ENCODE measurements around the gene SLC22A15. TPM values are rescaled to one million over a fixed set of nuclear protein-coding genes. Genes with fewer than 3 reads are reported as not detected.

Gene SLC22A15
- total RNA-seq, 1 experiment from 2014 or later, result 2.2 TPM

- Histone ChIP-seq H3K4me2 (ENCODE audit: low read length) (no peak overlapping the region), H3K27me3 (ENCODE audit: low read length) (no peaks in the 10 kb centered on the region), H3K9me3 (ENCODE audit: low read length) (no peaks in the 10 kb centered on the region), H3F3A (ENCODE audit: low read length, unreplicated experiment) (peaks cover 7% of the 10 kb centered on the region), H3K79me2 (ENCODE audit: low read length) (no peaks in the 10 kb centered on the region), H3K4me1 (ENCODE audit: insufficient read depth, low read length) (peaks cover 23% of the 10 kb centered on the region), H4K20me1 (ENCODE audit: low read length) (no peaks in the 10 kb centered on the region), H3K36me3 (ENCODE audit: low read depth, low read length) (no peaks in the 10 kb centered on the region), H3K4me3 (ENCODE audit: low read length) (no peak overlapping the region), H2AFZ (ENCODE audit: low read length) (no peak overlapping the region), H3K9me2 (replicated peaks; ENCODE audit: low read length) (no peaks in the 10 kb centered on the region), H3K27ac (ENCODE audit: low read length) (no peak overlapping the region), H3K9ac (ENCODE audit: low read length) (no peak overlapping the region)
- no TSS peak for BruUV-seq (replicated peaks)
- CTCF ChIA-PET, result no interaction called here
- DNase-seq (no peak), ATAC-seq (no peak)
- TF ChIP-seq EZH2phosphoT487 (IDR thresholded peaks at IDR 0.05; ENCODE audit: borderline replicate concordance, low read length), result no peak
- no peak for TF ChIP-seq EZH2 (IDR thresholded peaks at IDR 0.05; ENCODE audit: low read length, unreplicated experiment)
- no peak for TF ChIP-seq CTCF (conservative IDR thresholded peaks at IDR 0.05; ENCODE audit: low read depth, low read length)
- POLR2A ChIA-PET (ENCODE audit: unreplicated experiment), result no interaction called here
- intact Hi-C loops (cut with micrococcal nuclease), result no loop called here
Measured at GRCh38 chr1:116105996-116106395, 129.7 kb downstream of the SLC22A15 start.

GRCh38 chr1:116106646-116107045, 130.3 kb downstream of the SLC22A15 start:
- Histone ChIP-seq H3K4me3 (ENCODE audit: low read length) (no peak overlapping the region), H3K9me3 (ENCODE audit: low read length) (no peaks in the 10 kb centered on the region), H3K9me2 (replicated peaks; ENCODE audit: low read length) (no peaks in the 10 kb centered on the region), H3K36me3 (ENCODE audit: low read depth, low read length) (no peaks in the 10 kb centered on the region), H3K79me2 (ENCODE audit: low read length) (no peaks in the 10 kb centered on the region), H2AFZ (ENCODE audit: low read length) (no peak overlapping the region), H4K20me1 (ENCODE audit: low read length) (no peaks in the 10 kb centered on the region), H3F3A (ENCODE audit: low read length, unreplicated experiment) (peaks cover 11% of the 10 kb centered on the region), H3K9ac (ENCODE audit: low read length) (no peak overlapping the region), H3K27me3 (ENCODE audit: low read length) (no peaks in the 10 kb centered on the region), H3K4me2 (ENCODE audit: low read length) (no peak overlapping the region), H3K4me1 (ENCODE audit: insufficient read depth, low read length) (peaks cover 30% of the 10 kb centered on the region), H3K27ac (ENCODE audit: low read length) (no peak overlapping the region)
- no TSS peak for BruUV-seq (replicated peaks)
- no peak for ATAC-seq
- no peak for TF ChIP-seq EZH2 (IDR thresholded peaks at IDR 0.05; ENCODE audit: low read length, unreplicated experiment)
- no peak for TF ChIP-seq CTCF (conservative IDR thresholded peaks at IDR 0.05; ENCODE audit: low read depth, low read length)
- ChIA-PET CTCF (no interaction called here), POLR2A (ENCODE audit: unreplicated experiment) (no interaction called here)
- intact Hi-C loops (cut with micrococcal nuclease), result no loop called here
- DNase-seq, result no peak

GRCh38 chr1:116107371-116107770, 131.1 kb downstream of the SLC22A15 start:
- ChIA-PET POLR2A (ENCODE audit: unreplicated experiment) (no interaction called here), CTCF (no interaction called here)
- H3K9ac ChIP-seq (ENCODE audit: low read length), result no peak overlapping the region
- no TSS peak for BruUV-seq (replicated peaks)
- no peak overlapping the region for H3K27ac ChIP-seq (ENCODE audit: low read length)
- H4K20me1 ChIP-seq (ENCODE audit: low read length), result no peaks in the 10 kb centered on the region
- TF ChIP-seq EZH2phosphoT487 (IDR thresholded peaks at IDR 0.05; ENCODE audit: borderline replicate concordance, low read length), result no peak
- TF ChIP-seq CTCF (conservative IDR thresholded peaks at IDR 0.05; ENCODE audit: low read depth, low read length), result no peak
- no peak for TF ChIP-seq EZH2 (IDR thresholded peaks at IDR 0.05; ENCODE audit: low read length, unreplicated experiment)
- H3K36me3 ChIP-seq (ENCODE audit: low read depth, low read length), result no peaks in the 10 kb centered on the region
- H3K9me2 ChIP-seq (replicated peaks; ENCODE audit: low read length), result no peaks in the 10 kb centered on the region
- ATAC-seq (no peak), DNase-seq (no peak)
- peaks cover 11% of the 10 kb centered on the region for H3F3A ChIP-seq (ENCODE audit: low read length, unreplicated experiment)
- no peak overlapping the region for H2AFZ ChIP-seq (ENCODE audit: low read length)
- peaks cover 37% of the 10 kb centered on the region for H3K4me1 ChIP-seq (ENCODE audit: insufficient read depth, low read length)
- no peak overlapping the region for H3K4me2 ChIP-seq (ENCODE audit: low read length)
- intact Hi-C loops (cut with micrococcal nuclease), result no loop called here
- H3K4me3 ChIP-seq (ENCODE audit: low read length), result no peak overlapping the region
- no peaks in the 10 kb centered on the region for H3K9me3 ChIP-seq (ENCODE audit: low read length)
- H3K79me2 ChIP-seq (ENCODE audit: low read length), result no peaks in the 10 kb centered on the region
- H3K27me3 ChIP-seq (ENCODE audit: low read length), result no peaks in the 10 kb centered on the region

Measured in PC-3 (cell line).